ENCODE measurements around the gene RECQL5. TPM values are rescaled to one million over a fixed set of nuclear protein-coding genes. Genes with fewer than 3 reads are reported as not detected.

RECQL5 gene
- total RNA-seq, 4 donors from 2014 or later: 23.2 to 51.9 (median 34.7) TPM

DNA sequence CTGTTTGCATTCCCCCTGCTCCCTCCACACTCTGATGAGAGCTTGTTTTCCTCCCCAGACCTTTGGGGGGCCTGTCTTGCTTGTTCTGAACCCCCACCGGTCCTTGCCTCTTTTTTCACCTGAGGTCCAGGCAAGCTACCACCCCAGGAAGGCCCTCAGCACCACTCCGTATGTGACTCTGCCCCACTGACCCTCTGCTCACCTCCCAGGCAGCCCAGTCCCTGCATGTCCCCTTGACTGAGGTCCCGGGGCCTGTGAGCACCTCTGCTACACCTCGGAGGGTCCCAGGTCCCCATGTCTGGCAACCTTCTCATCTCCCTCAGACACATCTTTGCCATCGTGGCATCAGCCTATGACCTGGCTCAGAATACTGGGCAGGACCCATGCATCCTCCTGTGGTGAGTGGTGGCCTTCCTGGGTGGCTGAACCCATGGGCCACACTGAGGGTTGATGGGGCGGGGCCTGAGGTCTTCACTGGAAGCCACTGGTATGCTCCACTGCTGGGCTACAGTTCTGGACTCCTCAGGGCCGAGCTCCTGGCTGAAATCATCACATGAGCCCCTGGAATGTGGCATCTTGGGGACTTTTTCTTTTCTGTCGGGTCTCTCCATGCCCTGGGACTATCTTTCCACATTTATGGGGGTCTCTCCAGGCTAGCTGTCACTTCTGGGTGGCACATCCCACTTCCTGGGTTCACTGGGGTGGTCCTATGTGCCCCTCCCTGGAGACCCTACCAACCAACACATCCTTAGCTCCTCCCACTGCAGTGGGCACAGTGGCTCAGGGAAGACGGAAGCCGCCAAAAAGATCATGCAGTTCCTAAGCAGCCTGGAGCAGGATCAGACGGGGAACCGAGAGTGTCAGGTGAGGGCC lies 75.9 kb downstream of the RECQL5 start:
- no peak for DNase-seq (ENCODE audit: low spot score in 2 of 2)
- peaks cover 0 to 26% (median 9%) of the 10 kb centered on the region in 4 donors for H3K4me1 ChIP-seq
- no peak overlapping the region for H3K4me3 ChIP-seq
- peaks cover 0 to 25% (median 0%) of the 10 kb centered on the region in 3 donors for H3K36me3 ChIP-seq
- 81 to 91% methylated on average over 12 of the region's 12 CpGs for WGBS, 2 donors
- H3K9me3 ChIP-seq: no peaks in the 10 kb centered on the region
- peak overlapping the region in 1 of 4 donors; percentile 91 for H3K27ac ChIP-seq
- TF ChIP-seq EP300 (IDR thresholded peaks at IDR 0.05) (no peak), POLR2A (IDR thresholded peaks at IDR 0.05) (no peak), CTCF (IDR thresholded peaks at IDR 0.05) (no peak)
- no peaks in the 10 kb centered on the region for H3K27me3 ChIP-seq

DNA sequence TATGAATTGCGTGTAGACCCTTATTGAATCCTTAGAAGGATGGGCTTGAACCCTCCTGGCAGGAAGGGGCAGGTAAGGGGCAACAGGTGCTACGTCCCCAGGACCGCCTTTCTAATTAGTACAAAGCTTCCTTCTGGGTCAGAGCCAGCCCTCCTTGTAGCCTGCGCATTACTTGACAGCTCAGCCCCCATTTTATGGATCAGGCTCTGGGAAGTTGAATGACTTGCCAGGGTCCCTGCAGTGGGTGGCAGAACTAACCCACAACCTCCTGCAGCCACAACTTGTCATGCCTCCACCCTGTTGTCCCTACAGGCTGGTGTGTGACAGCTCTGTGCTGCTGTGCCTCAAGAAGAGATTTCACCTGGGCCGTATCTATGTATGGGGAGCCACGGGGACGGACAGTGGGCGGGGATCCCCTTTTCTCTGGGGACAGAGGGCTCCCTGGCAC lies 76.6 kb downstream of the RECQL5 start:
- Histone ChIP-seq H3K27ac (peak overlapping the region in 2 of 4 donors; percentile 18 to 91), H3K4me1 (peaks cover 0 to 26% (median 9%) of the 10 kb centered on the region in 4 donors), H3K36me3 (peaks cover 0 to 25% (median 0%) of the 10 kb centered on the region in 3 donors), H3K9me3 (no peaks in the 10 kb centered on the region), H3K27me3 (no peaks in the 10 kb centered on the region), H3K4me3 (no peak overlapping the region)
- no peak for DNase-seq (ENCODE audit: low spot score in 2 of 2)
- TF ChIP-seq EP300 (IDR thresholded peaks at IDR 0.05) (no peak), POLR2A (IDR thresholded peaks at IDR 0.05) (no peak), CTCF (IDR thresholded peaks at IDR 0.05) (no peak)
- 76 to 88% methylated on average over 4 to 5 of the region's 8 CpGs for WGBS, 2 donors

GRCh38 chr17:75589919-75590303 lies 77.0 kb downstream of the RECQL5 start:
- peaks cover 0 to 25% (median 0%) of the 10 kb centered on the region in 3 donors for H3K36me3 ChIP-seq
- H3K27ac ChIP-seq: peak overlapping the region in 3 of 4 donors; percentile 90 to 93 (median 91)
- H3K9me3 ChIP-seq: no peaks in the 10 kb centered on the region
- no peak for DNase-seq (ENCODE audit: low spot score in 2 of 2)
- H3K27me3 ChIP-seq: no peaks in the 10 kb centered on the region
- peaks cover 0 to 26% (median 9%) of the 10 kb centered on the region in 4 donors for H3K4me1 ChIP-seq
- H3K4me3 ChIP-seq: peak overlapping the region; percentile 24 to 87 (median 62)
- 59 to 69% methylated on average over 19 to 23 of the region's 29 CpGs for WGBS, 2 donors
- TF ChIP-seq POLR2A (IDR thresholded peaks at IDR 0.05): no peak
- no peak for TF ChIP-seq EP300 (IDR thresholded peaks at IDR 0.05)
- TF ChIP-seq CTCF (IDR thresholded peaks at IDR 0.05): no peak

- H3K4me1 ChIP-seq: peaks cover 0 to 26% (median 9%) of the 10 kb centered on the region in 4 donors
- DNase-seq (ENCODE audit: low spot score in 2 of 2): peak; percentile 95 to 97
- peak overlapping the region; percentile 88 to 93 (median 92) for H3K27ac ChIP-seq
- H3K36me3 ChIP-seq: peaks cover 0 to 20% (median 0%) of the 10 kb centered on the region in 3 donors
- TF ChIP-seq EP300 (IDR thresholded peaks at IDR 0.05) (peak in 1 of 2 donors; percentile 35), POLR2A (IDR thresholded peaks at IDR 0.05) (peak in 1 of 2 donors; percentile 86), CTCF (IDR thresholded peaks at IDR 0.05) (peak; percentile 69 to 99 (median 91))
- H3K9me3 ChIP-seq: no peaks in the 10 kb centered on the region
- H3K27me3 ChIP-seq: no peaks in the 10 kb centered on the region
- peak overlapping the region; percentile 58 to 87 (median 70) for H3K4me3 ChIP-seq
- WGBS, 2 donors: 1 to 10% methylated on average over 41 to 58 of the region's 100 CpGs
Measured at GRCh38 chr17:75589012-75589918, 77.7 kb downstream of the RECQL5 start.

All from tibial nerve (tissue), 4 donors.